ENCODE results near the gene ARHGAP24.
"Not testable (repeated sequence)": the region's sequence is repeated elsewhere in the genome, so short reads cannot be mapped to it uniquely, and the experiment has no call there.

ARHGAP24 gene

GRCh38 chr4:85940151-85940550 lies 465.2 kb downstream of the ARHGAP24 start:
- no peak for DNase-seq (ENCODE audit: extremely low read depth in 1 of 2, low read depth in 1 of 2)

GRCh38 chr4:85942107-85942506 lies 467.2 kb downstream of the ARHGAP24 start:
- DNase-seq (ENCODE audit: extremely low read depth in 1 of 2, low read depth in 1 of 2), result no peak

GRCh38 chr4:85946821-85947220 lies 471.9 kb downstream of the ARHGAP24 start:
- DNase-seq (ENCODE audit: extremely low read depth in 1 of 2, low read depth in 1 of 2), result no peak

- no peak for DNase-seq (ENCODE audit: extremely low read depth in 1 of 2, low read depth in 1 of 2)
Measured at GRCh38 chr4:85951099-85951498, 476.1 kb downstream of the ARHGAP24 start.

GRCh38 chr4:85952528-85952927 lies 477.6 kb downstream of the ARHGAP24 start:
- no peak for DNase-seq (ENCODE audit: extremely low read depth in 1 of 2, low read depth in 1 of 2)

- DNase-seq (ENCODE audit: extremely low read depth in 1 of 2, low read depth in 1 of 2), result no peak
Measured at GRCh38 chr4:85952972-85953650, 478.2 kb downstream of the ARHGAP24 start.

GRCh38 chr4:85953651-85954018 lies 478.7 kb downstream of the ARHGAP24 start:
- no peak for DNase-seq (ENCODE audit: extremely low read depth in 1 of 2, low read depth in 1 of 2)

DNA sequence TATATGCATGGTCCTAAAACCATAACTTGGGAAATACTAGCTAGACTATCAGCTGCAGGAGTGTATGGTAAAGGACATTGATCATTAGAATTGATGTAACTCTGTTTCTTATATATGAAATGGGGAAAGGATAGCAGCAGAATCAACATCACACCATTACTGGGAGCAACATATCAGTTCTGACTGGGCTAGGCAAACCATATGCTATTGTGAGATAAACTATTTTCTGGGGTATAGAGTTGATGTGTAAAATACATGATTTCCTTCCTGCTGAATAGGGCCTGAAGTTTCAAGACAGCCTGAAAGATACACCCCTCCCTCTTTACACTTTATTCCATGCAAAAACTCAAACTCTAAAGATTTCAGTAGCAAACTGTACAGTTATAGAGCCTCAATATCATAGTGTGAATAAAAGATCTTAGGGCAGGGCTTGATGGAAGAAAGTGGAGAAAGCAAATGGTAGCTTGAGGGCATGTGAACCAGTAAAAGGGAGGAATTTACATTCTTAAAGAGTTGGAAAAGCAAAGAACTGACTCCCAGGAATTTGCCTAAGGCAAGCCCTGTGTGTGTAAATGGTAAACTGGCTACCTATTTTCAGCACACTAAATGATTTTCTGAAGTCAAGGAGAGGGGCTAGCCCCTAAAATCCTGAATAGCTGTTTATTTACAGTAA lies 480.8 kb downstream of the ARHGAP24 start:
- no peak for DNase-seq (ENCODE audit: extremely low read depth in 1 of 2, low read depth in 1 of 2)

GRCh38 chr4:85956293-85956945 lies 481.5 kb downstream of the ARHGAP24 start:
- DNase-seq (ENCODE audit: extremely low read depth in 1 of 2, low read depth in 1 of 2), result no peak

- no peak for DNase-seq (ENCODE audit: extremely low read depth in 1 of 2, low read depth in 1 of 2)
Measured at GRCh38 chr4:85961887-85962286, 486.9 kb downstream of the ARHGAP24 start.

GRCh38 chr4:85963231-85963630 lies 488.3 kb downstream of the ARHGAP24 start:
- DNase-seq (ENCODE audit: extremely low read depth in 1 of 2, low read depth in 1 of 2), result no peak

DNA sequence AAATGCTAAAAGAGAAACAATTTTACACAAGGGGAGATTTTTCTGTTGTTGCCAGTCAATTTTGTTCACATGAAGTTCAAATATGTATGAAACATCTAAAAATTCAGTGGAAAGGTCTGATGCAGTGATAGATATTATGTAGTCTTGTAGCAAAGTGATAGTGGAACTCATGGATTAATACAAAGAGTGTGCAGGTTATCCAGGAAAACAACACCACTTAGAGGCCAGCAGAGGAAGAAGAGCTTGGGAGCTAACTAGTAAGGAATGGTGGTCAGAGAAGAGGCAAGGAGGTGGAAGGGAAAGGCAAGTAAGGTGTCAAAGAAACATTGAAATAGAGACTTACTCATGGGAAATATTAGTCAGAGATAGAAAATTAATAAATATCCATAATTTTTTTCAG lies 489.3 kb downstream of the ARHGAP24 start:
- DNase-seq (ENCODE audit: extremely low read depth in 1 of 2, low read depth in 1 of 2), result no peak

DNA sequence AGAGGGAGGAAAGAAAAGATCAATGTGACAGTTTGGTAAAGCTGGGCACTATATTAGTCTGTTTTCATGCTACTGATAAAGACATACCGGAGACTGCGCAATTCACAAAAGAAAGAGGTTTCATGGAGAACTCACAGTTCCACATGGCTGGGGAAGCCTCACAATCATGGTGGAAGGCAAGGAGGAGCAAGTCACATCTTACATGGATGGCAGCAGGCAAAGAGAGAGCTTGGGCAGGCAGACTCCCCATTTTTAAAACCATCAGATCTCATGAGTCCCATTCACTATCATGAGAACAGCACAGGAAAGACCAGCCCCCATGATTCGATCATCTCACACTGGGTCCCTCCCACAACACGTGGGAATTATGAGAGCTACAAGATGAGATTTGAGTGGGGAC lies 490.1 kb downstream of the ARHGAP24 start:
- DNase-seq (ENCODE audit: extremely low read depth in 1 of 2, low read depth in 1 of 2), result not testable (repeated sequence)

GRCh38 chr4:85965529-85965928 lies 490.6 kb downstream of the ARHGAP24 start:
- no peak for DNase-seq (ENCODE audit: extremely low read depth in 1 of 2, low read depth in 1 of 2)

DNA sequence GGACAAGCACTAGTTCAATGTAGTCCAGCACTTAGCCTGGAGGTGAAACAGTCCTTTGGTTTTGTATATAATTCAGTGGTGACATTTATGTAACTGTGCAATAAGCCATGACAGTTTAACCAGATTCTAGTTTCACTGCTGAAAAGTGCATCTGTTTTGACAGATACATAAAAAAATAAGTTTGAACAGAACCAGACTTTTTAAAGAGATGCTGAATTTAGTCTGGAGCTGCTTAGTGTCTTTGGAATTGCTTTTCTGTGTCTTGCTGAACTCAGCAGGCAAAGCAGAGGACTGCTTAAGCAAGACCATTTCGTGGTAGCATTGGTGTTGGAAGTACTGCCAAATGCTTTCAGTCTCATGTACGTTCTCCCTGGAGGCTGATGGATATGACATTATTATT lies 491.4 kb downstream of the ARHGAP24 start:
- DNase-seq (ENCODE audit: extremely low read depth in 1 of 2, low read depth in 1 of 2), result no peak

DNA sequence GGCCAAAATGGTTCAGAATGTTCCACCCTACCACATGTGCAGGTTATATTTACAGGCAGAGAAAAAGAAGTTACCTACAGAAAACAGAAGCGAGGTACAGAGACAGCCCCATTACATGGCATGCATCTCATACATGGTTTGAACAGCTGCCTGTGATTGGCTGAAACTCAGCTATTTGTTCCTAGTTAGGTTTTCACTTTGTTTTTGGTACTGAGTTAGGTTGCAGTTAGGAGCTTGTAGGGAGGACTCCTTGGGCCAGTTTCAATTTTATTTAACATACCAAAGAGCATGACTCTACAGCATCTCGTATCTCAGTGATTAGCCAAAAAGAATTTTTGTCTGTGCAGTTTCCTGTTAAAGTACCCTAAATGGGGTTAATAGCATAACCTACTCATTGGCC lies 492.9 kb downstream of the ARHGAP24 start:
- DNase-seq (ENCODE audit: extremely low read depth in 1 of 2, low read depth in 1 of 2), result no peak

DNA sequence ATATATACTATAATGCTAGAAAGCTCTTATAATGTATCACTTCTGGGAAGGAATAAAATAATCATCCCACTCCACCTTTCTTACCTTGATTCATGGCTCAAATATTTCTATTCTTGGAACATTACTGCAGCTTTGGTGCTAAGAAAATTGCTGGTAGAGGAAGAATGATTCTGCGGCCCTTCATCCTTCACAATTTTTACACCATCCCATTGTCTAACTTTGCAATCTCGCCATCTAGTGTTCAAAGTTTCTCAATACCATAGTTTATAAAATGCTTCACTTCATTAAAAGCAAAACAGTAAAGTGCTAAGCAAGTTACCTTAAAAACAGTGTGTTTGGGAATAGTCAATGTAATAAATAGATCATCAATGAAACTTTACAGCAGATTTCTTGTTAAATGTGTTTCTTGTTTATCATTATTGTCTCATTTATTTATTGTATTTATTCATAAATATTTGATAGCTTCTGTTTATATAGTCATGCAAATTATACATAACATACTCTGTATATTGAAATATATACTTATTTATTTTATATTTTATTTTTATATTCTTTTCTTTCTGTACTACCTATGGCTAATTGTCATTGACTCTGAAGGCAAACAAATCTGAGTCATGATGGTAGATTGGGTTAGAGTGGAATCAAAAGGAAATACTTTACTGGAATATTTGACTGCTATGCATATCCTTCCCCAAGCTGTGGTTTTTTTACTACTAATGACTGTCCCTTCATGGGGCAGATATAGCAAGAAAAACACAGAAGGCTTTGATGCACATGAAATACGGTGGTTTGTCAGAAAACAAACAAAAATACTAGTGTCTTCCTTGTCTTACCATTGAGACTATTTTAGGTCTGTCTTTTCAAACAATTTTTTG lies 494.2 kb downstream of the ARHGAP24 start:
- no peak for DNase-seq (ENCODE audit: extremely low read depth in 1 of 2, low read depth in 1 of 2)

GRCh38 chr4:85970535-85970934 lies 495.6 kb downstream of the ARHGAP24 start:
- no peak for DNase-seq (ENCODE audit: extremely low read depth in 1 of 2, low read depth in 1 of 2)

GRCh38 chr4:85979276-85979675 lies 504.3 kb downstream of the ARHGAP24 start:
- no peak for DNase-seq (ENCODE audit: extremely low read depth in 1 of 2, low read depth in 1 of 2)

- no peak for DNase-seq (ENCODE audit: extremely low read depth in 1 of 2, low read depth in 1 of 2)
Measured at GRCh38 chr4:85986266-85986665, 511.3 kb downstream of the ARHGAP24 start.

- DNase-seq (ENCODE audit: extremely low read depth in 1 of 2, low read depth in 1 of 2), result no peak
Measured at GRCh38 chr4:85993641-85994040, 518.7 kb downstream of the ARHGAP24 start.
